K562 (cell line): ENCODE data around the gene OR7A17.

ENCODE experiments used
- FOXK2 ChIP-seq, 2 experiments: fragments of 450-650 bp; IDR thresholded peaks in 1 of 2; conservative IDR thresholded peaks in 1 of 2; 2 replicates each; pipeline ENCODE4 v1.6.1; 2016; ENCODE audit warnings: low read depth in 2 of 2, mild to moderate bottlenecking in 1 of 2
- JUND ChIP-seq, 2 experiments: IDR thresholded peaks; 2 replicates in 1 of 2; 3 replicates in 1 of 2; pipeline ENCODE4 v1.6.1; 2011; ENCODE audit warnings: borderline replicate concordance in 2 of 2, low read depth in 2 of 2, low read length in 2 of 2, improper control_type of control experiment in 1 of 2, missing biosample characterization in 1 of 2, missing genetic modification characterization in 1 of 2, missing genetic modification reagents in 1 of 2
- SAFB ChIP-seq: fragments of 200-400 bp; formaldehyde crosslinking; IDR thresholded peaks from 2 replicates; pipeline ENCODE4 v1.6.1; 2017; ENCODE audit warnings: low read depth, low read length, borderline replicate concordance
- SNIP1 ChIP-seq: fragments of 450-650 bp; IDR thresholded peaks from 2 replicates; pipeline ENCODE4 v1.7.1; 2017; ENCODE audit warnings: low read depth, mild to moderate bottlenecking
- TCF7L2 ChIP-seq: fragments of 150-350 bp; IDR thresholded peaks from 2 replicates; pipeline ENCODE4 v1.6.1; 2016; ENCODE audit warnings: low read depth, mild to moderate bottlenecking, low read length, moderate library complexity
- ZNF445 ChIP-seq: fragments of 250-450 bp; sonication (Bioruptor Pico); IDR thresholded peaks from 2 replicates; pipeline ENCODE4 v1.4.0; 2020; ENCODE audit warnings: low read depth, mild to moderate bottlenecking, moderate library complexity
- TF ChIP-seq, protein P1 (sequence below): fragments of 200-800 bp; sonication (Bioruptor generic); IDR thresholded peaks from 2 replicates; pipeline ENCODE4 v1.6.1; 2016; ENCODE audit warnings: missing genetic modification characterization, missing compliant biosample characterization
- TF ChIP-seq, protein P2 (sequence below), 3 experiments: IDR thresholded peaks in 2 of 3; conservative IDR thresholded peaks in 1 of 3; 2 replicates each; pipeline ENCODE4 v1.5.1; 2011 to 2012; ENCODE audit warnings: low read length in 3 of 3, mild to moderate bottlenecking in 3 of 3, control low read depth in 2 of 3, improper control_type of control experiment in 1 of 3, inconsistent platforms in 1 of 3, low read depth in 1 of 3, mixed read lengths in 1 of 3, moderate library complexity in 1 of 3; ENCODE audit not compliant: insufficient read depth in 2 of 3
- TF ChIP-seq, protein P3 (sequence below): fragments of 200-400 bp; formaldehyde crosslinking; IDR thresholded peaks from 2 replicates; pipeline ENCODE4 v1.6.1; 2017; ENCODE audit warnings: mild to moderate bottlenecking, low read depth, low read length, moderate library complexity
- TF ChIP-seq, protein P4 (sequence below): sonication (generic); formaldehyde crosslinking; IDR thresholded peaks from 2 replicates; pipeline ENCODE4 v1.8.1; 2023; ENCODE audit warnings: mild to moderate bottlenecking, missing genetic modification reagents

DNA sequence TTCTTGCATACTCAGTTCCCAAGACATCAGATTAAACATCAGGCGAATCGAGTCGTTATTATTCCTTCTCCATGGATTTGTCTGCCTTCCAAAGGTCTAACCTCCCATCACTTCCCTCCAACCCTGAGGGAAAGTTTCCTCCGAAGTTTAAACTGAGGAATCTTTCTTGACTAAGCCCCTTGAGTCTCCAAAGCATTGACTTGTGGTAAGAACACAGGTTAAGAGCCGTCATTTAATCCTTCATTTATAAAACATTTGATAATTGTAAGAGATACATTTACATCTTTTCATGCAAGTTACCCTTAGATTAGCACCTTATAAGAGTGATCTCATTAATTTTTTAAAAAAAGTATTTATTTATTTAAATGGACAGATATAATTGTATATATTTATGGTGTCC lies 37.1 kb downstream of the OR7A17 start, which contains the start of gene OR7A10:
- TF ChIP-seq JUND (IDR thresholded peaks at IDR 0.05; ENCODE audit: borderline replicate concordance, low read depth, low read length) (no peak), JUND (tag; IDR thresholded peaks at IDR 0.05; ENCODE audit: borderline replicate concordance, low read depth, low read length) (no peak), SAFB (no peak), ZNF445 (CRISPR knock-in tag) (no peak), FOXK2 (conservative IDR thresholded peaks at IDR 0.05 in 1 of 2, IDR thresholded peaks at IDR 0.05 in 1 of 2; ENCODE audit: low read depth in 2 of 2) (no peak), TCF7L2 (no peak), SNIP1 (no peak)
- TF ChIP-seq, protein P1, sequence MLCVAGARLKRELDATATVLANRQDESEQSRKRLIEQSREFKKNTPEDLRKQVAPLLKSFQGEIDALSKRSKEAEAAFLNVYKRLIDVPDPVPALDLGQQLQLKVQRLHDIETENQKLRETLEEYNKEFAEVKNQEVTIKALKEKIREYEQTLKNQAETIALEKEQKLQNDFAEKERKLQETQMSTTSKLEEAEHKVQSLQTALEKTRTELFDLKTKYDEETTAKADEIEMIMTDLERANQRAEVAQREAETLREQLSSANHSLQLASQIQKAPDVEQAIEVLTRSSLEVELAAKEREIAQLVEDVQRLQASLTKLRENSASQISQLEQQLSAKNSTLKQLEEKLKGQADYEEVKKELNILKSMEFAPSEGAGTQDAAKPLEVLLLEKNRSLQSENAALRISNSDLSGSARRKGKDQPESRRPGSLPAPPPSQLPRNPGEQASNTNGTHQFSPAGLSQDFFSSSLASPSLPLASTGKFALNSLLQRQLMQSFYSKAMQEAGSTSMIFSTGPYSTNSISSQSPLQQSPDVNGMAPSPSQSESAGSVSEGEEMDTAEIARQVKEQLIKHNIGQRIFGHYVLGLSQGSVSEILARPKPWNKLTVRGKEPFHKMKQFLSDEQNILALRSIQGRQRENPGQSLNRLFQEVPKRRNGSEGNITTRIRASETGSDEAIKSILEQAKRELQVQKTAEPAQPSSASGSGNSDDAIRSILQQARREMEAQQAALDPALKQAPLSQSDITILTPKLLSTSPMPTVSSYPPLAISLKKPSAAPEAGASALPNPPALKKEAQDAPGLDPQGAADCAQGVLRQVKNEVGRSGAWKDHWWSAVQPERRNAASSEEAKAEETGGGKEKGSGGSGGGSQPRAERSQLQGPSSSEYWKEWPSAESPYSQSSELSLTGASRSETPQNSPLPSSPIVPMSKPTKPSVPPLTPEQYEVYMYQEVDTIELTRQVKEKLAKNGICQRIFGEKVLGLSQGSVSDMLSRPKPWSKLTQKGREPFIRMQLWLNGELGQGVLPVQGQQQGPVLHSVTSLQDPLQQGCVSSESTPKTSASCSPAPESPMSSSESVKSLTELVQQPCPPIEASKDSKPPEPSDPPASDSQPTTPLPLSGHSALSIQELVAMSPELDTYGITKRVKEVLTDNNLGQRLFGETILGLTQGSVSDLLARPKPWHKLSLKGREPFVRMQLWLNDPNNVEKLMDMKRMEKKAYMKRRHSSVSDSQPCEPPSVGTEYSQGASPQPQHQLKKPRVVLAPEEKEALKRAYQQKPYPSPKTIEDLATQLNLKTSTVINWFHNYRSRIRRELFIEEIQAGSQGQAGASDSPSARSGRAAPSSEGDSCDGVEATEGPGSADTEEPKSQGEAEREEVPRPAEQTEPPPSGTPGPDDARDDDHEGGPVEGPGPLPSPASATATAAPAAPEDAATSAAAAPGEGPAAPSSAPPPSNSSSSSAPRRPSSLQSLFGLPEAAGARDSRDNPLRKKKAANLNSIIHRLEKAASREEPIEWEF, result no peak
- TF ChIP-seq, protein P2, sequence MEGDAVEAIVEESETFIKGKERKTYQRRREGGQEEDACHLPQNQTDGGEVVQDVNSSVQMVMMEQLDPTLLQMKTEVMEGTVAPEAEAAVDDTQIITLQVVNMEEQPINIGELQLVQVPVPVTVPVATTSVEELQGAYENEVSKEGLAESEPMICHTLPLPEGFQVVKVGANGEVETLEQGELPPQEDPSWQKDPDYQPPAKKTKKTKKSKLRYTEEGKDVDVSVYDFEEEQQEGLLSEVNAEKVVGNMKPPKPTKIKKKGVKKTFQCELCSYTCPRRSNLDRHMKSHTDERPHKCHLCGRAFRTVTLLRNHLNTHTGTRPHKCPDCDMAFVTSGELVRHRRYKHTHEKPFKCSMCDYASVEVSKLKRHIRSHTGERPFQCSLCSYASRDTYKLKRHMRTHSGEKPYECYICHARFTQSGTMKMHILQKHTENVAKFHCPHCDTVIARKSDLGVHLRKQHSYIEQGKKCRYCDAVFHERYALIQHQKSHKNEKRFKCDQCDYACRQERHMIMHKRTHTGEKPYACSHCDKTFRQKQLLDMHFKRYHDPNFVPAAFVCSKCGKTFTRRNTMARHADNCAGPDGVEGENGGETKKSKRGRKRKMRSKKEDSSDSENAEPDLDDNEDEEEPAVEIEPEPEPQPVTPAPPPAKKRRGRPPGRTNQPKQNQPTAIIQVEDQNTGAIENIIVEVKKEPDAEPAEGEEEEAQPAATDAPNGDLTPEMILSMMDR (IDR thresholded peaks at IDR 0.05 in 2 of 3, conservative IDR thresholded peaks at IDR 0.05 in 1 of 3; ENCODE audit: insufficient read depth in 2 of 3, low read depth in 1 of 3, low read length in 3 of 3), result no peak
- TF ChIP-seq, protein P3, sequence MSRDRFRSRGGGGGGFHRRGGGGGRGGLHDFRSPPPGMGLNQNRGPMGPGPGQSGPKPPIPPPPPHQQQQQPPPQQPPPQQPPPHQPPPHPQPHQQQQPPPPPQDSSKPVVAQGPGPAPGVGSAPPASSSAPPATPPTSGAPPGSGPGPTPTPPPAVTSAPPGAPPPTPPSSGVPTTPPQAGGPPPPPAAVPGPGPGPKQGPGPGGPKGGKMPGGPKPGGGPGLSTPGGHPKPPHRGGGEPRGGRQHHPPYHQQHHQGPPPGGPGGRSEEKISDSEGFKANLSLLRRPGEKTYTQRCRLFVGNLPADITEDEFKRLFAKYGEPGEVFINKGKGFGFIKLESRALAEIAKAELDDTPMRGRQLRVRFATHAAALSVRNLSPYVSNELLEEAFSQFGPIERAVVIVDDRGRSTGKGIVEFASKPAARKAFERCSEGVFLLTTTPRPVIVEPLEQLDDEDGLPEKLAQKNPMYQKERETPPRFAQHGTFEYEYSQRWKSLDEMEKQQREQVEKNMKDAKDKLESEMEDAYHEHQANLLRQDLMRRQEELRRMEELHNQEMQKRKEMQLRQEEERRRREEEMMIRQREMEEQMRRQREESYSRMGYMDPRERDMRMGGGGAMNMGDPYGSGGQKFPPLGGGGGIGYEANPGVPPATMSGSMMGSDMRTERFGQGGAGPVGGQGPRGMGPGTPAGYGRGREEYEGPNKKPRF, result no peak
- TF ChIP-seq, protein P4, sequence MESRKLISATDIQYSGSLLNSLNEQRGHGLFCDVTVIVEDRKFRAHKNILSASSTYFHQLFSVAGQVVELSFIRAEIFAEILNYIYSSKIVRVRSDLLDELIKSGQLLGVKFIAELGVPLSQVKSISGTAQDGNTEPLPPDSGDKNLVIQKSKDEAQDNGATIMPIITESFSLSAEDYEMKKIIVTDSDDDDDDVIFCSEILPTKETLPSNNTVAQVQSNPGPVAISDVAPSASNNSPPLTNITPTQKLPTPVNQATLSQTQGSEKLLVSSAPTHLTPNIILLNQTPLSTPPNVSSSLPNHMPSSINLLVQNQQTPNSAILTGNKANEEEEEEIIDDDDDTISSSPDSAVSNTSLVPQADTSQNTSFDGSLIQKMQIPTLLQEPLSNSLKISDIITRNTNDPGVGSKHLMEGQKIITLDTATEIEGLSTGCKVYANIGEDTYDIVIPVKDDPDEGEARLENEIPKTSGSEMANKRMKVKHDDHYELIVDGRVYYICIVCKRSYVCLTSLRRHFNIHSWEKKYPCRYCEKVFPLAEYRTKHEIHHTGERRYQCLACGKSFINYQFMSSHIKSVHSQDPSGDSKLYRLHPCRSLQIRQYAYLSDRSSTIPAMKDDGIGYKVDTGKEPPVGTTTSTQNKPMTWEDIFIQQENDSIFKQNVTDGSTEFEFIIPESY (CRISPR knock-in tag), result no peak
